Stimulated activated CD8-positive, alpha-beta memory T cell treated with anti-CD3 and anti-CD28 coated beads, Interleukin-12 subunit alpha, Interleukin-12 subunit beta, amount 100 ng/mL, for 1 hour (primary cell): ENCODE data around the gene SMIM34.

Experiments used
- DNase-seq: peaks from one replicate; pipeline ENCODE4 v3.0.0-alpha.2; 2020; ENCODE audit warnings: low read depth

The SMIM34 gene

GRCh38 chr21:34372321-34372720, 51.4 kb downstream of the SMIM34 start:
- DNase-seq, result no peak

- no peak for DNase-seq
Observed at GRCh38 chr21:34369741-34370140, 54.0 kb downstream of the SMIM34 start.
